Heart right ventricle (tissue), 16 donors: ENCODE measurements around the gene SLC32A1. TPM values are rescaled to one million over a fixed set of nuclear protein-coding genes. Genes with fewer than 3 reads are reported as not detected.

Experiments used
- ATAC-seq, 8 donors: fragments of 200-7000 bp; cut with Tn5 transposase; one replicate each; pipeline ENCODE4 v1.9.1; 2020; ENCODE audit warnings: mild to moderate bottlenecking in 8 of 8, moderate library complexity in 8 of 8, moderate number of reproducible peaks in 1 of 8
- DNase-seq, 2 donors: peaks; one replicate each; pipeline ENCODE4 v3.0.0-alpha.2; 2020
- H3K27ac ChIP-seq, 10 donors: fragments of 200-600 bp; sonication (generic) in 2 of 10; one replicate each; pipeline versions ENCODE4 v1.5.0 to v1.8.0; 2020 to 2022; ENCODE audit warnings: mild to moderate bottlenecking in 3 of 10
- H3K27me3 ChIP-seq, 7 donors: fragments of 200-600 bp; one replicate each; pipeline ENCODE4 v1.8.0; 2021 to 2022; ENCODE audit warnings: mild to moderate bottlenecking in 2 of 7
- H3K36me3 ChIP-seq, 9 donors: fragments of 200-600 bp; sonication (generic) in 1 of 9; one replicate each; pipeline versions ENCODE4 v1.5.0 to v1.8.0; 2020 to 2022; ENCODE audit warnings: mild to moderate bottlenecking in 2 of 9
- H3K4me1 ChIP-seq, 9 donors: fragments of 200-600 bp; sonication (generic) in 1 of 9; one replicate each; pipeline versions ENCODE4 v1.5.0 to v1.8.0; 2020 to 2022; ENCODE audit warnings: mild to moderate bottlenecking in 4 of 9
- H3K4me3 ChIP-seq, 10 donors: fragments of 200-600 bp; sonication (generic) in 2 of 10; one replicate each; pipeline versions ENCODE4 v1.5.0 to v1.8.0; 2020 to 2022; ENCODE audit warnings: mild to moderate bottlenecking in 7 of 10, moderate library complexity in 2 of 10
- H3K9me3 ChIP-seq, 11 donors: fragments of 200-600 bp in 10 of 11; sonication (generic) in 2 of 11; one replicate each; pipeline versions ENCODE4 v1.5.0 to v1.8.0; 2013 to 2022; ENCODE audit warnings: mild to moderate bottlenecking in 2 of 11, control low read depth in 1 of 11, moderate library complexity in 1 of 11
- WGBS, 2 donors: extraction: QIAGEN DNeasy Blood & Tissue Kit; methylation state at CpG; one replicate each; pipeline ENCODE4 v1.1.7; 2013; ENCODE audit warnings: inconsistent platforms in 1 of 2; 5-methylcytosine and 5-hydroxymethylcytosine counted together
- intact Hi-C, 10 donors: fragments of 100-400 bp; cut with DNase I; formaldehyde crosslinking; loops; one replicate each; pipeline versions ENCODE4 v1.11.1 to v1.14.2; 2022
- polyA plus RNA-seq, 2 donors: library from polyadenylated mRNA; stranded (reverse); fragments of 200-250 nt; gene quantifications; one replicate each; pipeline ENCODE4 v1.2.3, GENCODE V29; 2013
- total RNA-seq, 10 donors: library from RNA; stranded (reverse); fragmentation: NEBNext Ultra II Directional in 3 of 10; extraction: Animal tissue kit (Norgen Biotek cat#: 25700) in 3 of 10; gene quantifications; one replicate each; pipeline versions ENCODE4 v1.2.1 to v1.2.4, GENCODE V29; 2021 to 2023
- TF ChIP-seq, protein P1 (sequence below), 9 donors: fragments of 200-600 bp; sonication (generic) in 2 of 9; IDR thresholded peaks; one replicate each; pipeline versions ENCODE4 v1.5.0 to v1.8.0; 2021 to 2022; ENCODE audit warnings: antibody characterized with exemption in 9 of 9, mild to moderate bottlenecking in 5 of 9, moderate library complexity in 1 of 9
- donor health status: Arrhythmogenic right ventricular cardiomyopathy.
- donor health status: ischemic (EF 13 %, LVEDD 7.1; RV severe dilation, severe dysfunction).
- donor health status: healthy with polysubstance abuse.
- donor health status: DM: no; HTN: yes; CAD: no.
- donor health status: DM: no; HTN: no; CAD: no.
- donor health status: ischemic (EF 25% LVEDD 6.9; RV normal size, moderate dysfunction).
- donor health status: ischemic (EF 25% LVEDD 5.7; RV mildly dilated, moderate dysfunction).
- donor health status: healthy.
- donor health status: DM: yes; HTN: yes; CAD: no.
- donor health status: Ischemic cardiomyopathy.
- donor health status: ischemic (EF 35%, LVEDD 5.7; RV mildly dilated, moderate dysfunction).
- donor health status: nonischemic (EF 11% LVEDD 7.7; RV severe dilation, severe dysfunction).
- donor health status: DM: yes; HTN: yes; CAD: no.
- donor health status: PGD.
- donor health status: ischemic (EF 29% LVEDD 5.4; RV normal size, mild dysfunction).
- donor health status: nonischemic (EF 23%, LVEDD 6.1; RV moderate dilation, normal function).

SLC32A1 gene
- total and polyA plus RNA-seq, 12 donors, result not detected

DNA sequence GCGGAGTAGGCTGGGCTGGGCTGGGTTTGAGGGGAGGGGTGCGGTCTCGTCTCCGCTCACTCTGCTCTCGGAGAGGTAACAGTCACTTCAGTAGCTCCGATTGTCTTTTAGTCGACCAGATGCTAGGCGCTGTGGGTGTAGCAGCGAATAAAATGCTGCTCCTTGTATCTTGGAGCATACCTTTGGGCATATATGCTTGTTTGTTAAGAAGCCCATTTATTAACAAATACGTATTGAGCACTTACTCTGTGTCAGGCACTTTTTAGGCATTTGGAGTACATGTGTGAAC, 24.5 kb downstream of the SLC32A1 start:
- TF ChIP-seq, protein P1, sequence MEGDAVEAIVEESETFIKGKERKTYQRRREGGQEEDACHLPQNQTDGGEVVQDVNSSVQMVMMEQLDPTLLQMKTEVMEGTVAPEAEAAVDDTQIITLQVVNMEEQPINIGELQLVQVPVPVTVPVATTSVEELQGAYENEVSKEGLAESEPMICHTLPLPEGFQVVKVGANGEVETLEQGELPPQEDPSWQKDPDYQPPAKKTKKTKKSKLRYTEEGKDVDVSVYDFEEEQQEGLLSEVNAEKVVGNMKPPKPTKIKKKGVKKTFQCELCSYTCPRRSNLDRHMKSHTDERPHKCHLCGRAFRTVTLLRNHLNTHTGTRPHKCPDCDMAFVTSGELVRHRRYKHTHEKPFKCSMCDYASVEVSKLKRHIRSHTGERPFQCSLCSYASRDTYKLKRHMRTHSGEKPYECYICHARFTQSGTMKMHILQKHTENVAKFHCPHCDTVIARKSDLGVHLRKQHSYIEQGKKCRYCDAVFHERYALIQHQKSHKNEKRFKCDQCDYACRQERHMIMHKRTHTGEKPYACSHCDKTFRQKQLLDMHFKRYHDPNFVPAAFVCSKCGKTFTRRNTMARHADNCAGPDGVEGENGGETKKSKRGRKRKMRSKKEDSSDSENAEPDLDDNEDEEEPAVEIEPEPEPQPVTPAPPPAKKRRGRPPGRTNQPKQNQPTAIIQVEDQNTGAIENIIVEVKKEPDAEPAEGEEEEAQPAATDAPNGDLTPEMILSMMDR (IDR thresholded peaks at IDR 0.05), result no peak
- peaks cover 0 to 21% (median 17%) of the 10 kb centered on the region in 9 donors for H3K4me1 ChIP-seq
- ATAC-seq (no peak), DNase-seq (no peak)
- peaks cover 0 to 10% (median 2%) of the 10 kb centered on the region in 7 donors for H3K27me3 ChIP-seq
- peaks cover 0 to 33% (median 5%) of the 10 kb centered on the region in 9 donors for H3K36me3 ChIP-seq
- intact Hi-C loops, result loop anchor here in 3 of 10 donors (1.0 to 5.0 kb wide), 4 partner anchors 83 to 143 kb away; no protein-coding TSS in a partner anchor
- no peaks in the 10 kb centered on the region for H3K9me3 ChIP-seq
- peak overlapping the region; percentile 66 to 96 (median 82) for H3K4me3 ChIP-seq
- peak overlapping the region in 9 of 10 donors; percentile 53 to 89 (median 84) for H3K27ac ChIP-seq
- 2 to 4% methylated on average over 10 of the region's 10 CpGs for WGBS, 2 donors

DNA sequence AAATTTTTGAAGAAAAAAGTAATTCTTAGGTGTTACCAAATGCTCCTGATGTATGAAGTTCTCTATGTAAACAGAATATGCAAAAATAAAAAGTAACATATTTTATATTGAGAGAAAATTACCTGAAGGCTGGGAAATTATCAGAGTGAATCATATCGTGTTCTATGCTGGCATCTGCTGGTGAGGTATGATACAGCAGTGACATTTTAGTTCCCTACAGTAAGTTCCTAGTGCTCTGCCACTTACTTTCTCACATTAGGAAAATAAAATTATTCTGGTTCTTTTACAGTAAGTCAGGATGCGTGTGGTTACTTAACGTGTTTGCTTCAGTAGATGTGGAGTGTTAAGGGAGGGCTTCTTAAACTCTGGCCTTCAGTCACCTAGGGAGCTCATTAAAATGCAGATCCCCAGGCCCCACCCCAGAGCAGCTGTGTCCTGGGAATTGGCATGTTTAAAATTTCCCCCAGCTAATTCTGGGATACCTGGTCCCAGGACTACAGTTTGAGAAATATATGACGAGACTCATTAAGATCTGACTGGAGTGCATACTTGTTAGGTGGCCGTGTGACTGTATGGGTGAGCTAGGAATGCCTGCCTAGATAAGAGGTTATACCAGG, 27.2 kb downstream of the SLC32A1 start:
- no peaks in the 10 kb centered on the region for H3K27me3 ChIP-seq
- WGBS, 2 donors, result 55 to 58% methylated on average over 5 of the region's 5 CpGs
- no peak overlapping the region for H3K4me3 ChIP-seq
- H3K9me3 ChIP-seq, result no peaks in the 10 kb centered on the region
- DNase-seq (no peak), ATAC-seq (no peak)
- peaks cover 0 to 21% (median 17%) of the 10 kb centered on the region in 9 donors for H3K4me1 ChIP-seq
- H3K36me3 ChIP-seq, result peaks cover 0 to 60% (median 14%) of the 10 kb centered on the region in 9 donors
- TF ChIP-seq, protein P1 (IDR thresholded peaks at IDR 0.05), result peak; percentile 22 to 78 (median 61)
- intact Hi-C loops, result loop anchor here in 8 of 10 donors (1.0 to 10.0 kb wide), 6 partner anchors 101 to 143 kb away; no protein-coding TSS in a partner anchor
- no peak overlapping the region for H3K27ac ChIP-seq

DNA sequence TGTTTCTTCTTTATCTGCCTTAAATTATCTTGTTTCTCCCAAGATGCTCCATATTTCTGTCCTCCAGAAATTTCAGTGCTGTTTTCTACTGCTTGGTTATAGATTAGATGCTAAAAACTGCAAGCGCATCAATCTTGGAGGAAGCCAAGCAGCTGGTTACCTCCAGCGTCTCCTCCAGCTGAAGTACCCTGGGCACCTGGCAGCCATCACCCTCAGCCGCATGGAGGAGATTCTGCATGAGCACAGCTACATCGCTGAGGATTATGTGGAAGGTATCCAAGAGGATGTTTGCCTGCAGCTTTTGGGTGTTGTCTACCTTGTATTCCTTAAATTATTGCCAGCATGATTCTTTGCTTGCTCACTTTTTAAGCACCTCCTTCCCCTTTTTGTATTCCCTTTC, 27.7 kb downstream of the SLC32A1 start:
- TF ChIP-seq, protein P1 (IDR thresholded peaks at IDR 0.05), result no peak
- DNase-seq (no peak), ATAC-seq (no peak)
- Histone ChIP-seq H3K9me3 (no peaks in the 10 kb centered on the region), H3K4me3 (no peak overlapping the region), H3K36me3 (peaks cover 0 to 65% (median 14%) of the 10 kb centered on the region in 9 donors), H3K27me3 (no peaks in the 10 kb centered on the region), H3K4me1 (peaks cover 0 to 25% (median 19%) of the 10 kb centered on the region in 9 donors), H3K27ac (no peak overlapping the region)
- WGBS, 2 donors, result 83 to 92% methylated on average over 4 of the region's 4 CpGs
- intact Hi-C loops, result loop anchor here in 5 of 10 donors (5.0 to 10.0 kb wide), 2 partner anchors 105 to 143 kb away; no protein-coding TSS in a partner anchor

DNA sequence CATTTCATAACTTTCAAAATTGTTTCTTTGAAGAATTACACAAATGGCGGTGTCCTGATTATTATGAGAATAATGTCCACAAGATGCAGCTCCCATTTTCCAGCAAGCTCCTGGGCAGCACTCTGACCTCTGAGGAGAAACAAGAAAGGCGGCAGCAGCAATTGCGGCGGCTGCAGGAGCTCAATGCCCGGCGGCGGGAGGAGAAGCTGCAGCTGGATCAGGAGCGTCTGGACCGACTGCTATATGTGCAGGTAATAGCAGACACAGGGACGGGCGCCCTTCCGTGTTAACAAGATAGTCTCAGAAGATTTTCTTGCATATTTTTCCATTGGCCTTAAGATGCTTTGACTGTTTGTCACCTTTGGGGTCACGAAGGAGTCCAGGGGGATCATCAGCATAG, 30.6 kb downstream of the SLC32A1 start:
- DNase-seq (no peak), ATAC-seq (no peak)
- Histone ChIP-seq H3K9me3 (no peaks in the 10 kb centered on the region), H3K27me3 (no peaks in the 10 kb centered on the region), H3K27ac (no peak overlapping the region), H3K36me3 (peaks cover 0 to 94% (median 19%) of the 10 kb centered on the region in 9 donors), H3K4me3 (no peak overlapping the region), H3K4me1 (peaks cover 0 to 12% (median 2%) of the 10 kb centered on the region in 9 donors)
- TF ChIP-seq, protein P1 (IDR thresholded peaks at IDR 0.05), result no peak
- intact Hi-C loops, result loop anchor here in 5 of 10 donors (5.0 to 10.0 kb wide), 2 partner anchors 108 to 140 kb away; no protein-coding TSS in a partner anchor
- 96 to 97% methylated on average over 13 of the region's 13 CpGs for WGBS, 2 donors
